ENCODE measurements around the gene ACAD11. TPM values are rescaled to one million over a fixed set of nuclear protein-coding genes. Genes with fewer than 3 reads are reported as not detected.
A peak's percentile ranks its signal among the peaks of the same experiment; 100 is the strongest.

ACAD11 gene
- 6.4 and 15.3 TPM in 2 replicates for total RNA-seq (2014; rRNA removed; shearing (Covaris generic))

- Histone ChIP-seq H3K27ac (peak within 1 kb of the TSS; percentile 63), H3K4me3 (peak within 1 kb of the TSS; percentile 81), H3K9me3 (replicated peaks) (no peaks in the 10 kb centered on the region), H3K36me3 (no peaks in the 10 kb centered on the region), H3K4me1 (replicated peaks) (peaks cover 8% of the 10 kb centered on the region; the same call in 1 of the 2 replicates), H3K27me3 (replicated peaks) (no peaks in the 10 kb centered on the region)
- DNase-seq (ENCODE audit: low read depth in 1 of 2, low spot score in 2 of 2), result peak; percentile 59 to 72
These were observed at the start of gene ACAD11 for GRCh38 chr3:132659365-132660051. ACAD11 (minus strand) TSS chr3:132659809; CDS start chr3:132659751, 58 bp downstream.

- H3K27me3 ChIP-seq (replicated peaks), result no peaks in the 10 kb centered on the region
- no peak for DNase-seq (ENCODE audit: low read depth in 1 of 2, low spot score in 2 of 2)
- no peak overlapping the region for H3K4me3 ChIP-seq
- H3K36me3 ChIP-seq, result peaks cover 47% of the 10 kb centered on the region
- H3K27ac ChIP-seq, result no peak overlapping the region
- H3K9me3 ChIP-seq (replicated peaks), result no peaks in the 10 kb centered on the region
- no peaks in the 10 kb centered on the region for H3K4me1 ChIP-seq (replicated peaks)
These were observed 44.1 kb upstream of the ACAD11 start for GRCh38 chr3:132703733-132704132.

- Histone ChIP-seq H3K27me3 (replicated peaks) (no peaks in the 10 kb centered on the region), H3K4me3 (no peak overlapping the region), H3K9me3 (replicated peaks) (no peaks in the 10 kb centered on the region), H3K36me3 (peaks cover 64% of the 10 kb centered on the region), H3K27ac (no peak overlapping the region), H3K4me1 (replicated peaks) (no peaks in the 10 kb centered on the region)
- DNase-seq (ENCODE audit: low read depth in 1 of 2, low spot score in 2 of 2), result no peak
These were observed 35.8 kb upstream of the ACAD11 start for GRCh38 chr3:132695422-132695821.

GRCh38 chr3:132694991-132695390 is 35.4 kb upstream of the ACAD11 start:
- H3K9me3 ChIP-seq (replicated peaks), result no peaks in the 10 kb centered on the region
- H3K4me1 ChIP-seq (replicated peaks), result no peaks in the 10 kb centered on the region
- peaks cover 65% of the 10 kb centered on the region for H3K36me3 ChIP-seq
- no peak for DNase-seq (ENCODE audit: low read depth in 1 of 2, low spot score in 2 of 2)
- no peaks in the 10 kb centered on the region for H3K27me3 ChIP-seq (replicated peaks)
- H3K27ac ChIP-seq, result no peak overlapping the region
- H3K4me3 ChIP-seq, result no peak overlapping the region

- Histone ChIP-seq H3K9me3 (replicated peaks) (no peaks in the 10 kb centered on the region), H3K27ac (no peak overlapping the region), H3K27me3 (replicated peaks) (no peaks in the 10 kb centered on the region), H3K36me3 (peaks cover 69% of the 10 kb centered on the region), H3K4me3 (no peak overlapping the region), H3K4me1 (replicated peaks) (no peaks in the 10 kb centered on the region)
- no peak for DNase-seq (ENCODE audit: low read depth in 1 of 2, low spot score in 2 of 2)
These were observed 30.4 kb upstream of the ACAD11 start for GRCh38 chr3:132690040-132690439.

- Histone ChIP-seq H3K9me3 (replicated peaks) (no peaks in the 10 kb centered on the region), H3K36me3 (peaks cover 51% of the 10 kb centered on the region), H3K4me1 (replicated peaks) (no peaks in the 10 kb centered on the region), H3K27me3 (replicated peaks) (no peaks in the 10 kb centered on the region), H3K4me3 (no peak overlapping the region), H3K27ac (no peak overlapping the region)
- no peak for DNase-seq (ENCODE audit: low read depth in 1 of 2, low spot score in 2 of 2)
These were observed 22.6 kb upstream of the ACAD11 start for GRCh38 chr3:132682201-132682600.

GRCh38 chr3:132681421-132681820 is 21.8 kb upstream of the ACAD11 start:
- Histone ChIP-seq H3K9me3 (replicated peaks) (no peaks in the 10 kb centered on the region), H3K36me3 (peaks cover 57% of the 10 kb centered on the region), H3K4me3 (no peak overlapping the region), H3K27me3 (replicated peaks) (no peaks in the 10 kb centered on the region), H3K27ac (no peak overlapping the region), H3K4me1 (replicated peaks) (no peaks in the 10 kb centered on the region)
- DNase-seq (ENCODE audit: low read depth in 1 of 2, low spot score in 2 of 2), result no peak

- no peaks in the 10 kb centered on the region for H3K9me3 ChIP-seq (replicated peaks)
- no peaks in the 10 kb centered on the region for H3K27me3 ChIP-seq (replicated peaks)
- no peak for DNase-seq (ENCODE audit: low read depth in 1 of 2, low spot score in 2 of 2)
- peaks cover 60% of the 10 kb centered on the region for H3K36me3 ChIP-seq
- H3K4me3 ChIP-seq, result no peak overlapping the region
- H3K4me1 ChIP-seq (replicated peaks), result no peaks in the 10 kb centered on the region
- no peak overlapping the region for H3K27ac ChIP-seq
These were observed 20.3 kb upstream of the ACAD11 start for GRCh38 chr3:132679911-132680310.

GRCh38 chr3:132675408-132675807 is 15.8 kb upstream of the ACAD11 start:
- no peak for DNase-seq (ENCODE audit: low read depth in 1 of 2, low spot score in 2 of 2)
- H3K9me3 ChIP-seq (replicated peaks), result no peaks in the 10 kb centered on the region
- no peak overlapping the region for H3K27ac ChIP-seq
- H3K27me3 ChIP-seq (replicated peaks), result no peaks in the 10 kb centered on the region
- no peak overlapping the region for H3K4me3 ChIP-seq
- no peaks in the 10 kb centered on the region for H3K4me1 ChIP-seq (replicated peaks)
- peaks cover 70% of the 10 kb centered on the region for H3K36me3 ChIP-seq

- Histone ChIP-seq H3K27ac (no peak overlapping the region), H3K9me3 (replicated peaks) (no peaks in the 10 kb centered on the region), H3K4me3 (no peak overlapping the region), H3K36me3 (peaks cover 31% of the 10 kb centered on the region), H3K4me1 (replicated peaks) (no peaks in the 10 kb centered on the region), H3K27me3 (replicated peaks) (no peaks in the 10 kb centered on the region)
- DNase-seq (ENCODE audit: low read depth in 1 of 2, low spot score in 2 of 2), result no peak
These were observed 9.7 kb upstream of the ACAD11 start for GRCh38 chr3:132669256-132669777.

- Histone ChIP-seq H3K36me3 (peaks cover 6% of the 10 kb centered on the region), H3K27me3 (replicated peaks) (no peaks in the 10 kb centered on the region), H3K4me1 (replicated peaks) (no peaks in the 10 kb centered on the region), H3K27ac (no peak overlapping the region), H3K9me3 (replicated peaks) (no peaks in the 10 kb centered on the region), H3K4me3 (no peak overlapping the region)
- DNase-seq (ENCODE audit: low read depth in 1 of 2, low spot score in 2 of 2), result no peak
These were observed 5.7 kb upstream of the ACAD11 start for GRCh38 chr3:132665230-132665745.

GRCh38 chr3:132662212-132662611 is 2.6 kb upstream of the ACAD11 start:
- no peaks in the 10 kb centered on the region for H3K27me3 ChIP-seq (replicated peaks)
- no peak overlapping the region for H3K4me3 ChIP-seq

GRCh38 chr3:132661101-132661500 is 1.5 kb upstream of the ACAD11 start:
- no peak for DNase-seq (ENCODE audit: low read depth in 1 of 2, low spot score in 2 of 2)
- Histone ChIP-seq H3K27me3 (replicated peaks) (no peaks in the 10 kb centered on the region), H3K9me3 (replicated peaks) (no peaks in the 10 kb centered on the region), H3K4me1 (replicated peaks) (peaks cover 8% of the 10 kb centered on the region; the same call in 1 of the 2 replicates), H3K4me3 (peak overlapping the region; percentile 81), H3K27ac (no peak overlapping the region; the same call in 1 of the 2 replicates), H3K36me3 (no peaks in the 10 kb centered on the region)

More at GRCh38 chr3:132662212-132662611, 2.6 kb upstream of the ACAD11 start:
- Histone ChIP-seq H3K36me3 (no peaks in the 10 kb centered on the region), H3K9me3 (replicated peaks) (no peaks in the 10 kb centered on the region), H3K4me1 (replicated peaks) (peaks cover 8% of the 10 kb centered on the region; the same call in 1 of the 2 replicates), H3K27ac (no peak overlapping the region)
- DNase-seq (ENCODE audit: low read depth in 1 of 2, low spot score in 2 of 2), result no peak

- H3K27me3 ChIP-seq (replicated peaks), result no peaks in the 10 kb centered on the region
- no peaks in the 10 kb centered on the region for H3K9me3 ChIP-seq (replicated peaks)
- peak overlapping the region; percentile 63; the same call in 1 of the 2 replicates for H3K27ac ChIP-seq
- no peaks in the 10 kb centered on the region for H3K36me3 ChIP-seq
- H3K4me3 ChIP-seq, result peak overlapping the region; percentile 81
- DNase-seq (ENCODE audit: low read depth in 1 of 2, low spot score in 2 of 2), result no peak
- peaks cover 8% of the 10 kb centered on the region; the same call in 1 of the 2 replicates for H3K4me1 ChIP-seq (replicated peaks)
These were observed 1.1 kb upstream of the ACAD11 start for GRCh38 chr3:132660811-132661070.

All from SJSA1 (cell line).